ENCODE results near the gene PGAP1. TPM values are rescaled to one million over a fixed set of nuclear protein-coding genes. Genes with fewer than 3 reads are reported as not detected.

PGAP1 gene
- total and polyA plus RNA-seq, 10 of the 15 experiments (the other 5 are each of a cell fraction or from before 2014, with no cell fraction given) = 0.75 to 4.7 (median 3.0) TPM

GRCh38 chr2:196804381-196804780 lies 122.1 kb downstream of the PGAP1 start:
- ChIA-PET RAD21 (ENCODE audit: unreplicated experiment) (interaction anchor here (0.6 kb wide), 1 partner anchor 118 kb away, joined by 3 read pairs; no protein-coding TSS in a partner anchor), SMC1A (ENCODE audit: uncharacterized antibody, unreplicated experiment) (interaction anchor here (1.3 kb wide), 1 partner anchor 8 kb away, joined by 5 read pairs; no protein-coding TSS in a partner anchor), CTCF (no interaction called here), POLR2A (no interaction called here)
- no peak overlapping the region for H2AFZ ChIP-seq (ENCODE audit: control insufficient read depth, low read depth, low read length)
- no peak for DNase-seq (ENCODE audit: low read depth, low spot score)
- WGBS (ENCODE audit: insufficient coverage, insufficient replicate concordance, low lambda C conversion rate, missing lambda C conversion rate) = 0% methylated on average over 1 of the region's 1 CpG
- H3K79me2 ChIP-seq (ENCODE audit: control insufficient read depth, insufficient read depth, low read length) = peaks cover 3% of the 10 kb centered on the region
- H3K36me3 ChIP-seq (ENCODE audit: control insufficient read depth in 2 of 2, insufficient read depth in 2 of 2, low read length in 1 of 2) = no peaks in the 10 kb centered on the region
- no peak overlapping the region for H3K4me2 ChIP-seq (ENCODE audit: control insufficient read depth, insufficient read depth)
- no peaks in the 10 kb centered on the region; a peak in 1 of 4 replicates for H3K27me3 ChIP-seq (replicated peaks in 1 of 2; ENCODE audit: control insufficient read depth in 2 of 2, insufficient read depth in 2 of 2, low read length in 1 of 2)
- intact Hi-C loops (cut with micrococcal nuclease; ENCODE audit: unreplicated experiment) = no loop called here
- no peaks in the 10 kb centered on the region for H3K9me3 ChIP-seq (replicated peaks; ENCODE audit: control insufficient read depth, insufficient read depth, low read length)
- no peak overlapping the region for H3K4me3 ChIP-seq
- in situ Hi-C loops (cut with MboI) = no loop called here
- ATAC-seq = no peak
- no peaks in the 10 kb centered on the region for H3K4me1 ChIP-seq (ENCODE audit: control insufficient read depth, insufficient read depth, low read length)
- H3K27ac ChIP-seq (ENCODE audit: control insufficient read depth, insufficient read depth) = no peak overlapping the region
- TF ChIP-seq ASH2L (IDR thresholded peaks at IDR 0.05; ENCODE audit: borderline replicate concordance, low read depth) (no peak), CHD2 (IDR thresholded peaks at IDR 0.05; ENCODE audit: borderline replicate concordance, low read depth, low read length) (no peak), SIX5 (IDR thresholded peaks at IDR 0.05; ENCODE audit: low read depth, low read length, severe bottlenecking) (no peak)
- TF ChIP-seq, protein P1, sequence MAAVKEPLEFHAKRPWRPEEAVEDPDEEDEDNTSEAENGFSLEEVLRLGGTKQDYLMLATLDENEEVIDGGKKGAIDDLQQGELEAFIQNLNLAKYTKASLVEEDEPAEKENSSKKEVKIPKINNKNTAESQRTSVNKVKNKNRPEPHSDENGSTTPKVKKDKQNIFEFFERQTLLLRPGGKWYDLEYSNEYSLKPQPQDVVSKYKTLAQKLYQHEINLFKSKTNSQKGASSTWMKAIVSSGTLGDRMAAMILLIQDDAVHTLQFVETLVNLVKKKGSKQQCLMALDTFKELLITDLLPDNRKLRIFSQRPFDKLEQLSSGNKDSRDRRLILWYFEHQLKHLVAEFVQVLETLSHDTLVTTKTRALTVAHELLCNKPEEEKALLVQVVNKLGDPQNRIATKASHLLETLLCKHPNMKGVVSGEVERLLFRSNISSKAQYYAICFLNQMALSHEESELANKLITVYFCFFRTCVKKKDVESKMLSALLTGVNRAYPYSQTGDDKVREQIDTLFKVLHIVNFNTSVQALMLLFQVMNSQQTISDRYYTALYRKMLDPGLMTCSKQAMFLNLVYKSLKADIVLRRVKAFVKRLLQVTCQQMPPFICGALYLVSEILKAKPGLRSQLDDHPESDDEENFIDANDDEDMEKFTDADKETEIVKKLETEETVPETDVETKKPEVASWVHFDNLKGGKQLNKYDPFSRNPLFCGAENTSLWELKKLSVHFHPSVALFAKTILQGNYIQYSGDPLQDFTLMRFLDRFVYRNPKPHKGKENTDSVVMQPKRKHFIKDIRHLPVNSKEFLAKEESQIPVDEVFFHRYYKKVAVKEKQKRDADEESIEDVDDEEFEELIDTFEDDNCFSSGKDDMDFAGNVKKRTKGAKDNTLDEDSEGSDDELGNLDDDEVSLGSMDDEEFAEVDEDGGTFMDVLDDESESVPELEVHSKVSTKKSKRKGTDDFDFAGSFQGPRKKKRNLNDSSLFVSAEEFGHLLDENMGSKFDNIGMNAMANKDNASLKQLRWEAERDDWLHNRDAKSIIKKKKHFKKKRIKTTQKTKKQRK (IDR thresholded peaks at IDR 0.05; ENCODE audit: low read depth, low read length) = no peak
- no peak for FAIRE-seq
- BruUV-seq (replicated peaks) = no TSS peak
- no peak overlapping the region for H3K9ac ChIP-seq (ENCODE audit: control insufficient read depth, insufficient read depth, low read length)
- H4K20me1 ChIP-seq (ENCODE audit: control insufficient read depth, insufficient read depth) = no peaks in the 10 kb centered on the region

- H3K4me1 ChIP-seq (ENCODE audit: control insufficient read depth, insufficient read depth, low read length) = no peaks in the 10 kb centered on the region
- ChIA-PET SMC1A (ENCODE audit: uncharacterized antibody, unreplicated experiment) (no interaction called here), POLR2A (no interaction called here), RAD21 (ENCODE audit: unreplicated experiment) (no interaction called here), CTCF (no interaction called here)
- ATAC-seq = no peak
- H3K79me2 ChIP-seq (ENCODE audit: control insufficient read depth, insufficient read depth, low read length) = peaks cover 16% of the 10 kb centered on the region
- no peak overlapping the region for H3K27ac ChIP-seq (ENCODE audit: control insufficient read depth, insufficient read depth)
- 97% methylated on average over 2 of the region's 2 CpGs for WGBS (ENCODE audit: insufficient coverage, insufficient replicate concordance, low lambda C conversion rate, missing lambda C conversion rate)
- H2AFZ ChIP-seq (ENCODE audit: control insufficient read depth, low read depth, low read length) = no peak overlapping the region
- no peak for FAIRE-seq
- no peak overlapping the region for H3K4me3 ChIP-seq
- no peak overlapping the region for H3K9ac ChIP-seq (ENCODE audit: control insufficient read depth, insufficient read depth, low read length)
- in situ Hi-C loops (cut with MboI) = no loop called here
- no TSS peak for BruUV-seq (replicated peaks)
- no peaks in the 10 kb centered on the region for H3K27me3 ChIP-seq (replicated peaks in 1 of 2; ENCODE audit: control insufficient read depth in 2 of 2, insufficient read depth in 2 of 2, low read length in 1 of 2)
- H4K20me1 ChIP-seq (ENCODE audit: control insufficient read depth, insufficient read depth) = no peaks in the 10 kb centered on the region
- H3K36me3 ChIP-seq (ENCODE audit: control insufficient read depth in 2 of 2, insufficient read depth in 2 of 2, low read length in 1 of 2) = no peaks in the 10 kb centered on the region
- H3K4me2 ChIP-seq (ENCODE audit: control insufficient read depth, insufficient read depth) = no peak overlapping the region
- H3K9me3 ChIP-seq (replicated peaks; ENCODE audit: control insufficient read depth, insufficient read depth, low read length) = no peaks in the 10 kb centered on the region
- intact Hi-C loops (cut with micrococcal nuclease; ENCODE audit: unreplicated experiment) = no loop called here
- DNase-seq (ENCODE audit: low read depth, low spot score) = no peak
- TF ChIP-seq FOXM1 (IDR thresholded peaks at IDR 0.05; ENCODE audit: low read depth, low read length) = no peak
- no peak for TF ChIP-seq NFIC (IDR thresholded peaks at IDR 0.05; ENCODE audit: low read depth, low read length)
- TF ChIP-seq RAD51 (IDR thresholded peaks at IDR 0.05) = no peak
- no peak for TF ChIP-seq LARP7 (IDR thresholded peaks at IDR 0.05)
- no peak for TF ChIP-seq PAX5 (IDR thresholded peaks at IDR 0.05; ENCODE audit: borderline replicate concordance, low read depth, low read length)
- TF ChIP-seq RAD21 (IDR thresholded peaks at IDR 0.05; ENCODE audit: insufficient read depth, low read depth, low read length) = no peak
- no peak for TF ChIP-seq ETV6 (conservative IDR thresholded peaks at IDR 0.05 in 1 of 2, IDR thresholded peaks at IDR 0.05 in 1 of 2; ENCODE audit: borderline replicate concordance in 1 of 2, low read depth in 1 of 2)
- no peak for TF ChIP-seq ATF7 (IDR thresholded peaks at IDR 0.05; ENCODE audit: low read depth)
- no peak for TF ChIP-seq NFYB (IDR thresholded peaks at IDR 0.05; ENCODE audit: insufficient read depth, low read depth, low read length)
- no peak for TF ChIP-seq HDAC2 (IDR thresholded peaks at IDR 0.05)
These were observed 124.1 kb downstream of the PGAP1 start for GRCh38 chr2:196802401-196802800.

All from GM12878 (cell line).